H1 (cell line): Measurements from ENCODE around the gene SPACA9. TPM values are rescaled to one million over a fixed set of nuclear protein-coding genes. Genes with fewer than 3 reads are reported as not detected.

Experiments
- CTCF ChIA-PET: fragments of 300-600 bp; sonication (Branson Sonifier 250); formaldehyde crosslinking; loops from one replicate; lab custom pipeline; 2021; ENCODE audit not compliant: partially characterized antibody; lab: Charles Lee
- POLR2A ChIA-PET: fragments of 300-600 bp; sonication (Branson Sonifier 250); formaldehyde crosslinking; loops from one replicate; lab custom pipeline; 2021; ENCODE audit warnings: inconsistent platforms; ENCODE audit not compliant: partially characterized antibody; lab: Charles Lee
- DNase-seq, 2 experiments: peaks; one replicate each; pipeline versions ENCODE4 v3.0.0 to v3.0.0-alpha.2; 2010 to 2022; ENCODE audit warnings: low spot score in 2 of 2, low read depth in 1 of 2, mixed read lengths in 1 of 2
- FAIRE-seq: peaks from 2 replicates; lab custom pipeline; 2011; peaks lifted over from hg19 to GRCh38; lab: Jason Lieb, UNC
- H2AFZ ChIP-seq: 2 replicates; pipeline ENCODE4 v1.8.1; 2012; ENCODE audit warnings: low read length, inconsistent platforms
- H2AK5ac ChIP-seq: 2 replicates; pipeline ENCODE4 v1.6.1; 2013; ENCODE audit warnings: low read depth, low read length
- H2BK120ac ChIP-seq: replicated peaks from 2 replicates; pipeline ENCODE3; 2013; ENCODE audit warnings: low read depth, low read length, inconsistent platforms
- H2BK12ac ChIP-seq: 2 replicates; pipeline ENCODE4 v1.6.1; 2013; ENCODE audit warnings: low read depth, low read length
- H2BK15ac ChIP-seq: 2 replicates; pipeline ENCODE4 v1.6.1; 2013; ENCODE audit warnings: low read length
- H2BK20ac ChIP-seq: 2 replicates; pipeline ENCODE4 v1.6.1; 2013; ENCODE audit warnings: low read length
- H2BK5ac ChIP-seq: 2 replicates; pipeline ENCODE4 v1.6.1; 2013; ENCODE audit warnings: low read depth, low read length
- H3K14ac ChIP-seq: 2 replicates; pipeline ENCODE4 v1.6.1; 2013; ENCODE audit warnings: inconsistent platforms; ENCODE audit not compliant: insufficient read length
- H3K18ac ChIP-seq: 2 replicates; pipeline ENCODE4 v1.6.1; 2013; ENCODE audit warnings: low read length; ENCODE audit errors: extremely low read depth
- H3K23ac ChIP-seq: 2 replicates; pipeline ENCODE4 v1.6.1; 2013; ENCODE audit warnings: inconsistent platforms; ENCODE audit not compliant: insufficient read length
- H3K23me2 ChIP-seq: 2 replicates; pipeline ENCODE4 v1.6.1; 2013; ENCODE audit warnings: low read depth, low read length
- H3K27ac ChIP-seq: 2 replicates; pipeline ENCODE4 v1.6.1; 2011; ENCODE audit warnings: low read depth, low read length, inconsistent platforms
- H3K27me3 ChIP-seq, 4 experiments: replicated peaks in 1 of 4; 1 replicate in 1 of 4; 2 replicates in 3 of 4; pipeline versions ENCODE4 v1.6.1 to v1.8.1; 2011 to 2013; ENCODE audit warnings: low read length in 3 of 4, mild to moderate bottlenecking in 3 of 4, inconsistent platforms in 2 of 4, mixed read lengths in 2 of 4, moderate library complexity in 1 of 4; ENCODE audit not compliant: control insufficient read depth in 3 of 4, insufficient read depth in 3 of 4; ENCODE audit errors: extremely low read depth in 1 of 4
- H3K36me3 ChIP-seq, 4 experiments: 2 replicates each; pipeline versions ENCODE4 v1.6.1 to v1.8.1; 2011 to 2013; ENCODE audit warnings: mild to moderate bottlenecking in 4 of 4, low read length in 3 of 4, moderate library complexity in 2 of 4, control low read depth in 1 of 4, inconsistent platforms in 1 of 4; ENCODE audit not compliant: insufficient read depth in 4 of 4, control insufficient read depth in 2 of 4
- H3K4ac ChIP-seq: replicated peaks from 2 replicates; pipeline ENCODE3; 2013; ENCODE audit warnings: low read length, low read depth, mixed read lengths, inconsistent platforms; ENCODE audit not compliant: insufficient read length
- H3K4me1 ChIP-seq, 4 experiments: replicated peaks in 1 of 4; 1 replicate in 1 of 4; 2 replicates in 3 of 4; pipeline versions ENCODE4 v1.6.1 to v1.8.1; 2011 to 2013; ENCODE audit warnings: low read length in 3 of 4, inconsistent platforms in 2 of 4, mixed read lengths in 1 of 4; ENCODE audit not compliant: insufficient read depth in 4 of 4, control insufficient read depth in 3 of 4
- H3K4me2 ChIP-seq, 2 experiments: 2 replicates each; pipeline versions ENCODE4 v1.6.1 to v1.8.1; 2011 to 2013; ENCODE audit warnings: low read depth in 2 of 2, low read length in 2 of 2, control low read depth in 1 of 2, inconsistent platforms in 1 of 2, mild to moderate bottlenecking in 1 of 2; ENCODE audit not compliant: insufficient read depth in 1 of 2
- H3K4me3 ChIP-seq, 4 experiments: fragments of 200-600, 300-600 bp in 1 of 4; sonication (generic), shearing (Covaris generic), sonication (Bioruptor Twin) in 1 of 4; 2 replicates each; pipeline versions ENCODE4 v1.5.1 to v1.8.1; 2011 to 2016; ENCODE audit warnings: low read length in 4 of 4, low read depth in 3 of 4, control low read depth in 2 of 4, inconsistent platforms in 2 of 4, mild to moderate bottlenecking in 2 of 4, mixed read lengths in 1 of 4, moderate library complexity in 1 of 4; ENCODE audit not compliant: insufficient read depth in 2 of 4; ENCODE audit errors: extremely low read depth in 1 of 4
- H3K56ac ChIP-seq: replicated peaks from 2 replicates; pipeline ENCODE3; 2013; ENCODE audit warnings: low read depth, mild to moderate bottlenecking, mixed read lengths, low read length, inconsistent platforms; ENCODE audit not compliant: insufficient read length
- H3K79me1 ChIP-seq: 2 replicates; pipeline ENCODE4 v1.6.1; 2013; ENCODE audit warnings: low read depth, low read length, control low read depth
- H3K79me2 ChIP-seq, 2 experiments: 2 replicates each; pipeline versions ENCODE4 v1.6.1 to v1.8.1; 2012 to 2013; ENCODE audit warnings: low read length in 2 of 2, mild to moderate bottlenecking in 2 of 2, inconsistent platforms in 1 of 2; ENCODE audit not compliant: insufficient read depth in 2 of 2, control insufficient read depth in 1 of 2
- H3K9ac ChIP-seq, 4 experiments: replicated peaks in 1 of 4; 1 replicate in 1 of 4; 2 replicates in 3 of 4; pipeline versions ENCODE4 v1.6.1 to v1.8.1; 2011 to 2013; ENCODE audit warnings: low read depth in 3 of 4, low read length in 3 of 4, control low read depth in 2 of 4, mild to moderate bottlenecking in 2 of 4, moderate library complexity in 2 of 4, inconsistent platforms in 1 of 4; ENCODE audit errors: extremely low read depth in 1 of 4
- H3K9me3 ChIP-seq, 2 experiments: 2 replicates each; pipeline versions ENCODE4 v1.6.1 to v1.8.1; 2012 to 2013; ENCODE audit warnings: mild to moderate bottlenecking in 2 of 2, moderate library complexity in 2 of 2, control low read depth in 1 of 2, inconsistent platforms in 1 of 2, low read depth in 1 of 2, low read length in 1 of 2, mixed read lengths in 1 of 2; ENCODE audit not compliant: insufficient read depth in 2 of 2
- H4K20me1 ChIP-seq, 2 experiments: replicated peaks in 1 of 2; 2 replicates each; pipeline versions ENCODE3 to v1.8.1; 2011 to 2013; ENCODE audit warnings: inconsistent platforms in 2 of 2, low read length in 2 of 2, mild to moderate bottlenecking in 1 of 2; ENCODE audit not compliant: insufficient read depth in 2 of 2, control insufficient read depth in 1 of 2
- H4K5ac ChIP-seq: 2 replicates; pipeline ENCODE4 v1.6.1; 2013; ENCODE audit warnings: low read length, low read depth, mixed read lengths, inconsistent platforms; ENCODE audit not compliant: insufficient read length
- H4K8ac ChIP-seq: 2 replicates; pipeline ENCODE4 v1.8.0; 2013; ENCODE audit warnings: mild to moderate bottlenecking, moderate library complexity, low read length, inconsistent platforms; ENCODE audit not compliant: insufficient read depth; ENCODE audit errors: extremely low read depth
- H4K91ac ChIP-seq: replicated peaks from 2 replicates; pipeline ENCODE3; 2013; ENCODE audit warnings: low read length, mixed read lengths, inconsistent platforms; ENCODE audit not compliant: insufficient read length
- ASH2L ChIP-seq: fragments of 200-600, 300-600 bp; sonication (generic); IDR thresholded peaks from one replicate; pipeline ENCODE4 v1.7.1; 2017; ENCODE audit warnings: low read length
- CBX5 ChIP-seq: fragments of 300-800, 300-1000 bp; sonication (generic); IDR thresholded peaks from 2 replicates; pipeline ENCODE4 v1.7.1; 2016; ENCODE audit warnings: antibody characterized with exemption, low read length, low read depth
- EGR1 ChIP-seq: IDR thresholded peaks from 2 replicates; pipeline ENCODE4 v1.6.1; 2011; ENCODE audit warnings: low read depth, low read length, borderline replicate concordance
- JUN ChIP-seq: IDR thresholded peaks from 2 replicates; pipeline ENCODE4 v1.6.1; 2011; ENCODE audit warnings: low read depth, mild to moderate bottlenecking, improper control_type of control experiment, low read length
- KDM4A ChIP-seq: IDR thresholded peaks from one replicate; pipeline ENCODE4 v1.7.1; 2012; ENCODE audit warnings: low read depth, mild to moderate bottlenecking, moderate library complexity, low read length, inconsistent platforms; ENCODE audit not compliant: severe bottlenecking
- MAFK ChIP-seq: IDR thresholded peaks from 2 replicates; pipeline ENCODE4 v1.6.1; 2012; ENCODE audit warnings: low read depth, mild to moderate bottlenecking, improper control_type of control experiment, low read length
- PHF8 ChIP-seq: fragments of 200-600 bp; sonication (generic); conservative IDR thresholded peaks from 2 replicates; pipeline ENCODE4 v1.7.1; 2012; ENCODE audit warnings: low read depth, mild to moderate bottlenecking, inconsistent platforms, low read length, moderate library complexity
- POLR2AphosphoS5 ChIP-seq: IDR thresholded peaks from 2 replicates; pipeline ENCODE4 v1.6.1; 2011; ENCODE audit warnings: low read depth, low read length
- RFX5 ChIP-seq: IDR thresholded peaks from 2 replicates; pipeline ENCODE4 v1.6.1; 2011; ENCODE audit warnings: low read depth, low read length, improper control_type of control experiment, borderline replicate concordance
- SAP30 ChIP-seq: fragments of 300-600 bp; sonication (generic); IDR thresholded peaks from 2 replicates; pipeline ENCODE4 v1.7.1; 2012; ENCODE audit warnings: low read length, moderate library complexity, mild to moderate bottlenecking, inconsistent platforms; ENCODE audit not compliant: insufficient read depth, insufficient replicate concordance
- SIRT6 ChIP-seq: IDR thresholded peaks from one replicate; pipeline ENCODE4 v1.7.1; 2012; ENCODE audit warnings: low read length, inconsistent platforms
- SP1 ChIP-seq: IDR thresholded peaks from 2 replicates; pipeline ENCODE4 v1.6.1; 2011; ENCODE audit warnings: low read depth, low read length
- SP4 ChIP-seq: IDR thresholded peaks from 2 replicates; pipeline ENCODE4 v1.6.1; 2012; ENCODE audit warnings: low read length, inconsistent platforms
- TBP ChIP-seq: IDR thresholded peaks from 2 replicates; pipeline ENCODE4 v1.6.1; 2011; ENCODE audit warnings: low read depth, low read length, improper control_type of control experiment
- TCF12 ChIP-seq: IDR thresholded peaks from 2 replicates; pipeline ENCODE4 v1.6.1; 2011; ENCODE audit warnings: low read depth, mild to moderate bottlenecking, low read length
- WGBS, 2 experiments: shearing (Covaris generic) in 1 of 2; methylation state at CpG; one replicate each; pipeline versions ENCODE4 v1.1.6 to v1.1.7; 2013 to 2015; ENCODE audit warnings: low lambda C conversion rate in 2 of 2, mixed read lengths in 2 of 2, inconsistent platforms in 1 of 2, low coverage in 1 of 2, missing lambda C conversion rate in 1 of 2; ENCODE audit not compliant: insufficient replicate concordance in 2 of 2, insufficient coverage in 1 of 2, insufficient read length in 1 of 2; ENCODE audit errors: extremely low coverage in 1 of 2, missing lambda C conversion rate in 1 of 2; 5-methylcytosine and 5-hydroxymethylcytosine counted together
- polyA plus RNA-seq, 7 experiments: library from polyadenylated mRNA; depleted of rRNA in 3 of 7; stranded (reverse) in 5 of 7; unstranded in 2 of 7; fragments of >200 nt in 5 of 7; fragments of 200-250 nt in 2 of 7; gene quantifications; 1 replicate in 5 of 7; 2 replicates in 1 of 7; 4 replicates in 1 of 7; pipeline versions ENCODE4 v1.2.1 to v1.2.3, GENCODE V29; 2011 to 2013; ENCODE audit warnings: missing spikeins in 2 of 7, mixed read lengths in 2 of 7
- total RNA-seq: library from RNA; stranded (reverse); fragmentation: NEBNext Ultra II Directional; extraction: Animal tissue kit (Norgen Biotek cat#: 25700); gene quantifications from 2 replicates; pipeline ENCODE4 v1.2.1, GENCODE V29; 2021

Gene SPACA9
- total and polyA plus RNA-seq, 2 of the 8 experiments (the other 6 are each of a cell fraction or from before 2014, with no cell fraction given) = 0.63 to 1.3 TPM

DNA sequence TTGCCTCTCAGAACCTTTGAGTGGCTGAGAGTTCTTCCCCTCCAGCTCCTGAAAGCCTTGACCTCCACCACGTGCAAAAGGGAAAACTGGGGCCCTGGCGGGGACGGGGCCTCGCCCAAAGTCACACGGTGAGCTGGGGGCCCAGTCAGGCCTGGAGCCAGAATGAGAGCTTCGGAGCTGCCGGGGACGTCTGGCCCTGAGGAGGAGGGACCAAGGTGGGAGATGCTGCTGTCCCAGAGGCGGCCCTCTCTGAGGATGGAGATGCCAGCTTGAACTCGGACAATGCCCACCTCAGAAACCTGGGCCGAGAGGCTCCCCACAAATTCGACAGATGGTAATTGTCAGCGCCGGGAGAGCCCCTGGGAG, 1.3 kb upstream of the SPACA9 start:
- POLR2A ChIA-PET = interaction anchor here (0.7 to 1.4 kb wide), 2 partner anchors 10 to 18 kb away, joined by 3 to 4 read pairs; no protein-coding TSS in a partner anchor
- TF ChIP-seq SP4 (no peak), POLR2AphosphoS5 (no peak), CBX5 (no peak), TBP (no peak), ASH2L (no peak), JUN (no peak), SIRT6 (no peak), RFX5 (no peak), KDM4A (no peak), MAFK (no peak), TCF12 (no peak), PHF8 (no peak), SAP30 (no peak), EGR1 (no peak), SP1 (no peak)

More for the DNA sequence above, 1.3 kb upstream of the SPACA9 start:
- Histone ChIP-seq H3K56ac (no peak overlapping the region), H2BK5ac (no peak overlapping the region), H3K4me3 (peak overlapping the region; percentile 69 to 97 (median 88)), H3K18ac (no peak overlapping the region), H3K4ac (no peak overlapping the region), H4K20me1 (no peaks in the 10 kb centered on the region), H2AFZ (0 out of 2 replicates have a peak overlapping the region, but pooled peaks have one; percentile 90), H3K27ac (no peak overlapping the region), H2BK12ac (no peak overlapping the region), H3K36me3 (no peaks in the 10 kb centered on the region), H3K23me2 (peaks cover 7% of the 10 kb centered on the region; the same call in 1 of the 2 replicates), H3K4me2 (peak overlapping the region; percentile 69 to 90), H4K8ac (no peak overlapping the region), H4K5ac (no peak overlapping the region), H3K14ac (no peak overlapping the region), H3K4me1 (peaks cover 0 to 6% (median 0%) of the 10 kb centered on the region in 4 experiments; a peak in 1 of 7 replicates), H3K9ac (peak overlapping the region in 1 of 4 experiments; percentile 34; a peak in 2 of 7 replicates), H3K79me2 (no peaks in the 10 kb centered on the region), H3K27me3 (peaks cover 0 to 14% (median 9%) of the 10 kb centered on the region in 4 experiments; a peak in 6 of 7 replicates), H2BK20ac (no peak overlapping the region), H4K91ac (no peak overlapping the region), H3K79me1 (no peaks in the 10 kb centered on the region), H2AK5ac (no peak overlapping the region), H2BK15ac (no peak overlapping the region), H3K9me3 (no peaks in the 10 kb centered on the region), H2BK120ac (no peak overlapping the region), H3K23ac (no peak overlapping the region)
- 54% methylated on average over 14 of the region's 14 CpGs; no CpG with 5 or more reads in 1 of the 2 experiments for WGBS, 2 experiments
- DNase-seq = no peak
- CTCF ChIA-PET = interaction anchor here (0.6 to 15.0 kb wide), 6 partner anchors 14 to 1506 kb away, joined by 3 to 115 read pairs (median 4); no protein-coding TSS in a partner anchor
- FAIRE-seq = no peak
